ENCODE results near the gene IFNL1. TPM values are rescaled to one million over a fixed set of nuclear protein-coding genes. Genes with fewer than 3 reads are reported as not detected.

IFNL1 gene
- total RNA-seq, 1 experiment from 2014 or later = 0.57 TPM

DNA sequence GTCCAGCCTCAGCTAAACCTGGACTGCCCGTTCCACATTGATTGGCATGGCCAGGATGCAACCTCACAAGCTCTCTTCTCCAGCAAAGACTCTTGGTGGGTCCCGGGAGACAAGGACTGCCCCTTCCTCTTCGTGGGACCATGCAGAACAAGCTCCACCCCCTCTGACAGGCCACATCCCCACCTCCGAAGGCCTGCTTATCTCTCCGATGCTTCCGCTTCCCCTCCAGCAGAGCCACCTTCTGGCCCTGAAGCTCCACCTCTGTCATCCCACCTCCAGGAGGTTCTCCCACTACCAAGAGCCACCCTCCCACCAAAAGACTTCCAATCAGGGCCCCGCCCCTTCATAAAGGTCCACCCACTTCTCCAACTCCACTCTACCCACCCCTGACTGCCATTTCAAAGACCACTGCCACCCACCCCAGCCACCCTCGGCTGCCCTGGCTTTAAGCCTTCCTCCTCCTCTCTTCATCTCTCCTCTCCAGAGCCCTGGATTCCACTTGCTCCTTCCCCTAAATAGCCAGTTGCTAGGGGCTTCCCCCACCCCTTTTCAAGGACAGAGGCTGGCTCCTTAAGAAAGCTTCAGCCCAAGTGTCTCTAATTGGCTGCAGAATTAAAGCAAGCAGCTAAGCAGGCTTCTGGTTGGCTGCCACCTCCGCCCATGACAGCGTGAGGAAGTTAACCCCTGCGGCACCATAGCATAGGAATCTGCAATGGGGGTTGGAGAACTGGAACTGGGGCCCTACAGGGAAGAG, 14.5 kb downstream of the IFNL1 start:
- intact Hi-C loops (cut with micrococcal nuclease; ENCODE audit: unreplicated experiment) = no loop called here
- no peak for DNase-seq (ENCODE audit: low read depth, low spot score)
- in situ Hi-C loops (cut with HindIII; ENCODE audit: low pct_unique_long_range_greater_than_20kb, low sequenced_read_pairs) = loop anchor here (5.0 kb wide), 2 partner anchors 57 to 472 kb away; no protein-coding TSS in a partner anchor
- BruUV-seq (replicated peaks) = no TSS peak
- POLR2A ChIA-PET = interaction anchor here (0.5 to 1.1 kb wide), 6 partner anchors 19 to 700 kb away, joined by 3 to 18 read pairs (median 4); partner anchors contain the start of gene ZFP36
- Histone ChIP-seq H3K27ac (ENCODE audit: low read length) (no peak overlapping the region), H3K36me3 (ENCODE audit: control insufficient read depth, insufficient read depth, low read length) (no peaks in the 10 kb centered on the region), H3K27me3 (ENCODE audit: control insufficient read depth, insufficient read depth, low read length) (peaks cover 6% of the 10 kb centered on the region; the same call in 1 of the 2 replicates), H3K9me3 (ENCODE audit: control insufficient read depth, insufficient read depth, low read depth, low read length) (no peaks in the 10 kb centered on the region), H3K4me1 (ENCODE audit: control insufficient read depth, insufficient read depth, low read length) (peaks cover 3% of the 10 kb centered on the region; the same call in 1 of the 2 replicates), H3K4me3 (ENCODE audit: low read depth in 2 of 2, low read length in 2 of 2) (no peak overlapping the region)
- TF ChIP-seq, protein P1, sequence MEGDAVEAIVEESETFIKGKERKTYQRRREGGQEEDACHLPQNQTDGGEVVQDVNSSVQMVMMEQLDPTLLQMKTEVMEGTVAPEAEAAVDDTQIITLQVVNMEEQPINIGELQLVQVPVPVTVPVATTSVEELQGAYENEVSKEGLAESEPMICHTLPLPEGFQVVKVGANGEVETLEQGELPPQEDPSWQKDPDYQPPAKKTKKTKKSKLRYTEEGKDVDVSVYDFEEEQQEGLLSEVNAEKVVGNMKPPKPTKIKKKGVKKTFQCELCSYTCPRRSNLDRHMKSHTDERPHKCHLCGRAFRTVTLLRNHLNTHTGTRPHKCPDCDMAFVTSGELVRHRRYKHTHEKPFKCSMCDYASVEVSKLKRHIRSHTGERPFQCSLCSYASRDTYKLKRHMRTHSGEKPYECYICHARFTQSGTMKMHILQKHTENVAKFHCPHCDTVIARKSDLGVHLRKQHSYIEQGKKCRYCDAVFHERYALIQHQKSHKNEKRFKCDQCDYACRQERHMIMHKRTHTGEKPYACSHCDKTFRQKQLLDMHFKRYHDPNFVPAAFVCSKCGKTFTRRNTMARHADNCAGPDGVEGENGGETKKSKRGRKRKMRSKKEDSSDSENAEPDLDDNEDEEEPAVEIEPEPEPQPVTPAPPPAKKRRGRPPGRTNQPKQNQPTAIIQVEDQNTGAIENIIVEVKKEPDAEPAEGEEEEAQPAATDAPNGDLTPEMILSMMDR (IDR thresholded peaks at IDR 0.05) = no peak
- TF ChIP-seq, protein P2, sequence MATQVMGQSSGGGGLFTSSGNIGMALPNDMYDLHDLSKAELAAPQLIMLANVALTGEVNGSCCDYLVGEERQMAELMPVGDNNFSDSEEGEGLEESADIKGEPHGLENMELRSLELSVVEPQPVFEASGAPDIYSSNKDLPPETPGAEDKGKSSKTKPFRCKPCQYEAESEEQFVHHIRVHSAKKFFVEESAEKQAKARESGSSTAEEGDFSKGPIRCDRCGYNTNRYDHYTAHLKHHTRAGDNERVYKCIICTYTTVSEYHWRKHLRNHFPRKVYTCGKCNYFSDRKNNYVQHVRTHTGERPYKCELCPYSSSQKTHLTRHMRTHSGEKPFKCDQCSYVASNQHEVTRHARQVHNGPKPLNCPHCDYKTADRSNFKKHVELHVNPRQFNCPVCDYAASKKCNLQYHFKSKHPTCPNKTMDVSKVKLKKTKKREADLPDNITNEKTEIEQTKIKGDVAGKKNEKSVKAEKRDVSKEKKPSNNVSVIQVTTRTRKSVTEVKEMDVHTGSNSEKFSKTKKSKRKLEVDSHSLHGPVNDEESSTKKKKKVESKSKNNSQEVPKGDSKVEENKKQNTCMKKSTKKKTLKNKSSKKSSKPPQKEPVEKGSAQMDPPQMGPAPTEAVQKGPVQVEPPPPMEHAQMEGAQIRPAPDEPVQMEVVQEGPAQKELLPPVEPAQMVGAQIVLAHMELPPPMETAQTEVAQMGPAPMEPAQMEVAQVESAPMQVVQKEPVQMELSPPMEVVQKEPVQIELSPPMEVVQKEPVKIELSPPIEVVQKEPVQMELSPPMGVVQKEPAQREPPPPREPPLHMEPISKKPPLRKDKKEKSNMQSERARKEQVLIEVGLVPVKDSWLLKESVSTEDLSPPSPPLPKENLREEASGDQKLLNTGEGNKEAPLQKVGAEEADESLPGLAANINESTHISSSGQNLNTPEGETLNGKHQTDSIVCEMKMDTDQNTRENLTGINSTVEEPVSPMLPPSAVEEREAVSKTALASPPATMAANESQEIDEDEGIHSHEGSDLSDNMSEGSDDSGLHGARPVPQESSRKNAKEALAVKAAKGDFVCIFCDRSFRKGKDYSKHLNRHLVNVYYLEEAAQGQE (IDR thresholded peaks at IDR 0.05; ENCODE audit: insufficient read depth in 1 of 2, low read depth in 2 of 2, low read length in 1 of 2) = no peak
- TF ChIP-seq SIN3A (IDR thresholded peaks at IDR 0.05; ENCODE audit: borderline replicate concordance, insufficient read depth, low read depth, low read length) (no peak), TCF7L2 (IDR thresholded peaks at IDR 0.05; ENCODE audit: low read depth, low read length) (no peak), POLR2AphosphoS5 (IDR thresholded peaks at IDR 0.05; ENCODE audit: low read depth, low read length) (no peak)
- ATAC-seq = peak; percentile 18
- CTCF ChIA-PET = interaction anchor here (0.5 to 4.8 kb wide), 13 partner anchors 10 to 482 kb away, joined by 3 to 27 read pairs (median 5); partner anchors contain the start of gene SAMD4B

DNA sequence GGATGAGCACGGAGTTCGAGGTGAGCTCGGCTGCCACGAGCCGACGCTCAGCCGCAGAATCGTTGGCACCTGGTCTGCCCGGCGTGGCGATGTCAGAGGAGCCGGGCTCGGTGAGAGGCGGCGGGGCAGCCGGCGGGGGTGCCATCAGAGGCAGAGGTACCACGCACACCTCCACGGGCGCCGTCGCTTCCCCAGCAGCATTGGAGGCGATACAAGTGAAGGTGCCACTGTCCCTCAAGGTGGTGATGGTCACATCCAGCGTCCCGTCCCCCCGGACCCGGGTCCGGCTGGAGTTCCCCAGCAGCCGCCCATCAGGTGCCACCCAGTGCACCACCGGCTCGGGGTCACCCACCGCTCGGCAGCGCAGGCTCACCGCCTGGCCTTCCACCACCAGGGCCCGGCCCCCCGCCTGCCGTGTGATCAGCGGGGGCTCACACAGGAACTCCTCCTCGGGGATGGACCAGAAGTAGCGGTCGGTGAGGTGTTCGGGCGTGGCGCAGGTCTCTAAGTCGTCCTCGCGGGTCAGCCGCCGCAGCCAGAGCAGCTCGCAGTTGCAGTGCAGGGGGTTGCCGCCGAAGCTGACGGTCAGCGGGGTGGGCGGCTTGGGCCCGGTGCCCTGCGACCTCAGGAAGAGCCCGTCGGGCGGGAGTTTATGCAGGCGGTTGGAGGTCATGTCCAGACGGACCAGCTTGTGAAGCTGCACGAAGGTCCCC, 18.0 kb downstream of the IFNL1 start:
- no TSS peak for BruUV-seq (replicated peaks)
- ATAC-seq = no peak
- Histone ChIP-seq H3K9me3 (ENCODE audit: control insufficient read depth, insufficient read depth, low read depth, low read length) (no peaks in the 10 kb centered on the region), H3K27ac (ENCODE audit: low read length) (no peak overlapping the region), H3K4me1 (ENCODE audit: control insufficient read depth, insufficient read depth, low read length) (no peaks in the 10 kb centered on the region), H3K27me3 (ENCODE audit: control insufficient read depth, insufficient read depth, low read length) (no peaks in the 10 kb centered on the region), H3K4me3 (ENCODE audit: low read depth in 2 of 2, low read length in 2 of 2) (no peak overlapping the region), H3K36me3 (ENCODE audit: control insufficient read depth, insufficient read depth, low read length) (no peaks in the 10 kb centered on the region)
- in situ Hi-C loops (cut with HindIII; ENCODE audit: low pct_unique_long_range_greater_than_20kb, low sequenced_read_pairs) (loop anchor here (5.0 kb wide), 2 partner anchors 53 to 468 kb away; no protein-coding TSS in a partner anchor), intact Hi-C loops (cut with micrococcal nuclease; ENCODE audit: unreplicated experiment) (no loop called here)
- DNase-seq (ENCODE audit: low read depth, low spot score) = no peak
- TF ChIP-seq, protein P2 (IDR thresholded peaks at IDR 0.05; ENCODE audit: insufficient read depth in 1 of 2, low read depth in 2 of 2, low read length in 1 of 2) = no peak
- TF ChIP-seq TCF7L2 (IDR thresholded peaks at IDR 0.05; ENCODE audit: low read depth, low read length) (no peak), POLR2AphosphoS5 (IDR thresholded peaks at IDR 0.05; ENCODE audit: low read depth, low read length) (no peak), SIN3A (IDR thresholded peaks at IDR 0.05; ENCODE audit: borderline replicate concordance, insufficient read depth, low read depth, low read length) (no peak)
- TF ChIP-seq, protein P1 (IDR thresholded peaks at IDR 0.05) = no peak
- CTCF ChIA-PET = interaction anchor here (0.5 to 4.8 kb wide), 5 partner anchors 11 to 160 kb away, joined by 3 to 27 read pairs (median 3); partner anchors contain the start of gene SAMD4B
- POLR2A ChIA-PET = interaction anchor here (1.2 kb wide), 1 partner anchor 13 kb away, joined by 4 read pairs; no protein-coding TSS in a partner anchor

Measured in Panc1 (cell line).